Measurements from ENCODE around the gene FGFRL1.

FGFRL1 gene

GRCh38 chr4:1027219-1027914 lies 15.9 kb downstream of the FGFRL1 start:
- no peak overlapping the region for H3K9ac ChIP-seq
- no peaks in the 10 kb centered on the region for H3K36me3 ChIP-seq (ENCODE audit: control insufficient read depth, insufficient read depth, low read length)
- H2AFZ ChIP-seq: no peak overlapping the region
- H3K4me3 ChIP-seq (ENCODE audit: low read depth, low read length): no peak overlapping the region
- H3K27me3 ChIP-seq (ENCODE audit: control insufficient read depth, insufficient read depth, low read length): no peaks in the 10 kb centered on the region
- no peak overlapping the region for H3K27ac ChIP-seq
- no peak for TF ChIP-seq CTCF (IDR thresholded peaks at IDR 0.05)
- no peaks in the 10 kb centered on the region for H3K4me1 ChIP-seq
- no peaks in the 10 kb centered on the region for H3K79me2 ChIP-seq
- no peak overlapping the region for H3K4me2 ChIP-seq (ENCODE audit: low read length)
- H3K9me3 ChIP-seq (ENCODE audit: control insufficient read depth, low read length): no peaks in the 10 kb centered on the region

GRCh38 chr4:1027915-1028238 lies 16.5 kb downstream of the FGFRL1 start:
- no peaks in the 10 kb centered on the region for H3K9me3 ChIP-seq (ENCODE audit: control insufficient read depth, low read length)
- H3K79me2 ChIP-seq: no peaks in the 10 kb centered on the region
- H3K27me3 ChIP-seq (ENCODE audit: control insufficient read depth, insufficient read depth, low read length): no peaks in the 10 kb centered on the region
- H3K4me1 ChIP-seq: no peaks in the 10 kb centered on the region
- no peaks in the 10 kb centered on the region for H3K36me3 ChIP-seq (ENCODE audit: control insufficient read depth, insufficient read depth, low read length)
- no peak overlapping the region for H3K9ac ChIP-seq
- TF ChIP-seq CTCF (IDR thresholded peaks at IDR 0.05): no peak
- no peak overlapping the region for H3K4me3 ChIP-seq (ENCODE audit: low read depth, low read length)
- no peak overlapping the region for H3K4me2 ChIP-seq (ENCODE audit: low read length)
- no peak overlapping the region for H2AFZ ChIP-seq
- H3K27ac ChIP-seq: no peak overlapping the region

- H2AFZ ChIP-seq: no peak overlapping the region
- no peaks in the 10 kb centered on the region for H3K36me3 ChIP-seq (ENCODE audit: control insufficient read depth, insufficient read depth, low read length)
- no peak overlapping the region for H3K4me2 ChIP-seq (ENCODE audit: low read length)
- no peaks in the 10 kb centered on the region for H3K9me3 ChIP-seq (ENCODE audit: control insufficient read depth, low read length)
- H3K9ac ChIP-seq: no peak overlapping the region
- no peaks in the 10 kb centered on the region for H3K79me2 ChIP-seq
- H3K27me3 ChIP-seq (ENCODE audit: control insufficient read depth, insufficient read depth, low read length): no peaks in the 10 kb centered on the region
- H3K4me3 ChIP-seq (ENCODE audit: low read depth, low read length): no peak overlapping the region
- no peaks in the 10 kb centered on the region for H3K4me1 ChIP-seq
- TF ChIP-seq CTCF (IDR thresholded peaks at IDR 0.05): no peak
- H3K27ac ChIP-seq: no peak overlapping the region
Observed at GRCh38 chr4:1028574-1029220, 17.3 kb downstream of the FGFRL1 start.

GRCh38 chr4:1029529-1029928 lies 18.1 kb downstream of the FGFRL1 start:
- Histone ChIP-seq H3K27me3 (ENCODE audit: control insufficient read depth, insufficient read depth, low read length) (no peaks in the 10 kb centered on the region), H3K79me2 (no peaks in the 10 kb centered on the region), H3K4me1 (no peaks in the 10 kb centered on the region), H3K9me3 (ENCODE audit: control insufficient read depth, low read length) (no peaks in the 10 kb centered on the region), H3K27ac (no peak overlapping the region), H3K36me3 (ENCODE audit: control insufficient read depth, insufficient read depth, low read length) (no peaks in the 10 kb centered on the region), H3K4me2 (ENCODE audit: low read length) (no peak overlapping the region), H2AFZ (no peak overlapping the region), H3K9ac (no peak overlapping the region), H3K4me3 (ENCODE audit: low read depth, low read length) (no peak overlapping the region)
- TF ChIP-seq CTCF (IDR thresholded peaks at IDR 0.05): no peak

GRCh38 chr4:1030031-1030430 lies 18.6 kb downstream of the FGFRL1 start:
- H3K27me3 ChIP-seq (ENCODE audit: control insufficient read depth, insufficient read depth, low read length): no peaks in the 10 kb centered on the region
- no peaks in the 10 kb centered on the region for H3K4me1 ChIP-seq

More at GRCh38 chr4:1030031-1030430, 18.6 kb downstream of the FGFRL1 start:
- H2AFZ ChIP-seq: no peak overlapping the region
- H3K36me3 ChIP-seq (ENCODE audit: control insufficient read depth, insufficient read depth, low read length): no peaks in the 10 kb centered on the region
- no peak overlapping the region for H3K4me2 ChIP-seq (ENCODE audit: low read length)
- no peaks in the 10 kb centered on the region for H3K79me2 ChIP-seq
- H3K4me3 ChIP-seq (ENCODE audit: low read depth, low read length): no peak overlapping the region
- no peaks in the 10 kb centered on the region for H3K9me3 ChIP-seq (ENCODE audit: control insufficient read depth, low read length)
- H3K9ac ChIP-seq: no peak overlapping the region
- no peak overlapping the region for H3K27ac ChIP-seq
- TF ChIP-seq CTCF (IDR thresholded peaks at IDR 0.05): no peak

Data from parathyroid adenoma (tissue), 2 donors.